HepG2 (cell line): ENCODE measurements around the gene LIFR. TPM values are rescaled to one million over a fixed set of nuclear protein-coding genes. Genes with fewer than 3 reads are reported as not detected.

Experiments
- ATAC-seq: fragments of 200-7000 bp; cut with Tn5 transposase; 3 replicates; pipeline ENCODE4 v1.9.1; 2020; ENCODE audit warnings: mild to moderate bottlenecking, moderate library complexity
- BruUV-seq: library from RNA; stranded (reverse); fragments of 400-500 nt; replicated peaks from 2 replicates; lab custom pipeline; 2021; lab: Mats Ljungman, UMichigan
- CTCF ChIA-PET: fragments of 300-600 bp; formaldehyde crosslinking; extraction: SDS; loops from one replicate; lab custom pipeline; 2021; ENCODE audit warnings: low total read pairs, inconsistent platforms, low intra/inter-chr PET ratio; lab: Yijun Ruan, JAX
- POLR2A ChIA-PET: fragments of 350-600 bp; sonication (Branson Sonifier 250); formaldehyde crosslinking; loops from one replicate; lab custom pipeline; 2020; ENCODE audit warnings: antibody characterized with exemption, inconsistent platforms; lab: Yijun Ruan, JAX
- DNase-seq: peaks from one replicate; pipeline ENCODE4 v3.0.0-alpha.2; 2015; ENCODE audit warnings: low spot score
- FAIRE-seq: peaks from 3 replicates; lab custom pipeline; 2011; peaks lifted over from hg19 to GRCh38; lab: Jason Lieb, UNC
- H2AFZ ChIP-seq: one replicate; pipeline ENCODE4 v1.6.1; 2011; ENCODE audit warnings: low read length, inconsistent platforms
- H3K27ac ChIP-seq: fragments of 300-600 bp; 3 replicates; pipeline ENCODE4 v1.8.0; 2011; ENCODE audit warnings: mixed run types, mild to moderate bottlenecking, mixed read lengths, low read length, inconsistent platforms; ENCODE audit not compliant: insufficient read depth; ENCODE audit errors: extremely low read length
- H3K27me3 ChIP-seq, 2 experiments: fragments of 200-600 bp in 1 of 2; 2 replicates in 1 of 2; 3 replicates in 1 of 2; pipeline versions ENCODE4 v1.6.0 to v1.8.0; 2011; ENCODE audit warnings: low read length in 2 of 2, mild to moderate bottlenecking in 2 of 2, moderate library complexity in 2 of 2, inconsistent platforms in 1 of 2; ENCODE audit not compliant: insufficient read depth in 2 of 2, control insufficient read depth in 1 of 2
- H3K36me3 ChIP-seq, 2 experiments: fragments of 200-600 bp in 1 of 2; replicated peaks in 1 of 2; 2 replicates in 1 of 2; 3 replicates in 1 of 2; pipeline versions ENCODE4 v1.5.1 to v1.8.0; 2011; ENCODE audit warnings: low read length in 2 of 2, inconsistent platforms in 1 of 2; ENCODE audit not compliant: insufficient read depth in 2 of 2, control insufficient read depth in 1 of 2
- H3K4me1 ChIP-seq: 2 replicates; pipeline ENCODE4 v1.5.1; 2012; ENCODE audit warnings: low read length, inconsistent platforms; ENCODE audit not compliant: insufficient read depth
- H3K4me2 ChIP-seq: 2 replicates; pipeline ENCODE4 v1.6.0; 2011; ENCODE audit warnings: low read depth, low read length, inconsistent platforms
- H3K4me3 ChIP-seq, 3 experiments: fragments of 200-600 bp in 1 of 3; sonication (generic), shearing (Covaris generic) in 1 of 3; replicated peaks in 1 of 3; 2 replicates each; pipeline ENCODE4 v1.5.1; 2011 to 2016; ENCODE audit warnings: low read length in 3 of 3, inconsistent platforms in 2 of 3, low read depth in 2 of 3, mild to moderate bottlenecking in 2 of 3, control low read depth in 1 of 3, mixed read lengths in 1 of 3; ENCODE audit not compliant: insufficient read depth in 1 of 3
- H3K79me2 ChIP-seq: one replicate; pipeline ENCODE4 v1.6.1; 2011; ENCODE audit warnings: low read length, inconsistent platforms; ENCODE audit not compliant: insufficient read depth
- H3K9ac ChIP-seq: 2 replicates; pipeline ENCODE4 v1.6.0; 2011; ENCODE audit warnings: mild to moderate bottlenecking, low read depth, low read length, inconsistent platforms; ENCODE audit not compliant: insufficient read depth
- H3K9me3 ChIP-seq: 2 replicates; pipeline ENCODE4 v1.5.1; 2012; ENCODE audit warnings: mild to moderate bottlenecking, low read length
- H4K20me1 ChIP-seq: 2 replicates; pipeline ENCODE4 v1.6.0; 2011; ENCODE audit warnings: inconsistent platforms, mild to moderate bottlenecking, low read length, moderate library complexity; ENCODE audit not compliant: insufficient read depth
- ARID5B ChIP-seq: IDR thresholded peaks from 2 replicates; pipeline ENCODE4 v1.4.0; 2020; ENCODE audit warnings: mild to moderate bottlenecking, missing genetic modification reagents
- BCLAF1 ChIP-seq: fragments of 450-650 bp; IDR thresholded peaks from 2 replicates; pipeline ENCODE4 v1.6.1; 2017; ENCODE audit warnings: mild to moderate bottlenecking
- IRF1 ChIP-seq: sonication (generic); formaldehyde crosslinking; IDR thresholded peaks from 2 replicates; pipeline ENCODE4 v1.4.0; 2020; ENCODE audit warnings: low read depth, mild to moderate bottlenecking, missing genetic modification reagents
- TEAD2 ChIP-seq: sonication (generic); formaldehyde crosslinking; IDR thresholded peaks from 2 replicates; pipeline ENCODE4 v1.9.0; 2021; ENCODE audit warnings: missing genetic modification reagents
- ZBTB20 ChIP-seq: sonication (generic); formaldehyde crosslinking; IDR thresholded peaks from 2 replicates; pipeline ENCODE4 v1.8.1; 2023; ENCODE audit warnings: missing genetic modification reagents, low read depth, mild to moderate bottlenecking, borderline replicate concordance
- ZBTB42 ChIP-seq: sonication (generic); formaldehyde crosslinking; IDR thresholded peaks from 2 replicates; pipeline ENCODE4 v1.5.0; 2020; ENCODE audit warnings: mild to moderate bottlenecking, missing genetic modification reagents
- ZBTB44 ChIP-seq: sonication (generic); formaldehyde crosslinking; IDR thresholded peaks from 2 replicates; pipeline ENCODE4 v1.4.0; 2020; ENCODE audit warnings: missing genetic modification reagents
- ZBTB7A ChIP-seq: sonication (generic); formaldehyde crosslinking; IDR thresholded peaks from 2 replicates; pipeline ENCODE4 v1.8.0; 2022; ENCODE audit warnings: mild to moderate bottlenecking, missing genetic modification reagents
- ZFP62 ChIP-seq: sonication (generic); formaldehyde crosslinking; IDR thresholded peaks from 2 replicates; pipeline ENCODE4 v1.4.0; 2020; ENCODE audit warnings: missing genetic modification reagents
- ZMAT3 ChIP-seq: sonication (generic); formaldehyde crosslinking; conservative IDR thresholded peaks from 2 replicates; pipeline ENCODE4 v1.7.0; 2021; ENCODE audit warnings: missing genetic modification reagents
- ZNF331 ChIP-seq: sonication (generic); formaldehyde crosslinking; IDR thresholded peaks from 2 replicates; pipeline ENCODE4 v1.4.0; 2020; ENCODE audit warnings: missing genetic modification reagents
- ZNF333 ChIP-seq: sonication (generic); formaldehyde crosslinking; IDR thresholded peaks from 2 replicates; pipeline ENCODE4 v1.4.0; 2020; ENCODE audit warnings: mild to moderate bottlenecking, missing genetic modification reagents, borderline replicate concordance
- ZNF468 ChIP-seq: sonication (generic); formaldehyde crosslinking; IDR thresholded peaks from 2 replicates; pipeline ENCODE4 v1.8.0; 2022; ENCODE audit warnings: mild to moderate bottlenecking, moderate library complexity, missing genetic modification reagents
- ZNF607 ChIP-seq: sonication (generic); formaldehyde crosslinking; IDR thresholded peaks from 2 replicates; pipeline ENCODE4 v1.5.1; 2020; ENCODE audit warnings: missing genetic modification reagents, mild to moderate bottlenecking, borderline replicate concordance
- ZNF672 ChIP-seq: sonication (generic); formaldehyde crosslinking; IDR thresholded peaks from 2 replicates; pipeline ENCODE4 v1.8.1; 2022; ENCODE audit warnings: missing genetic modification reagents
- ZNF7 ChIP-seq: IDR thresholded peaks from 2 replicates; pipeline ENCODE4 v1.6.1; 2016; ENCODE audit warnings: missing biosample characterization, missing genetic modification reagents
- ZNF747 ChIP-seq: sonication (generic); formaldehyde crosslinking; IDR thresholded peaks from 2 replicates; pipeline ENCODE4 v1.8.1; 2023; ENCODE audit warnings: missing genetic modification reagents, mild to moderate bottlenecking, borderline replicate concordance
- ZNF768 ChIP-seq: sonication (generic); formaldehyde crosslinking; IDR thresholded peaks from 2 replicates; pipeline ENCODE4 v1.4.0; 2020; ENCODE audit warnings: missing genetic modification reagents
- WGBS: methylation state at CpG from one replicate; pipeline ENCODE4 v1.1.6; 2017; ENCODE audit warnings: low lambda C conversion rate; 5-methylcytosine and 5-hydroxymethylcytosine counted together
- in situ Hi-C: cut with HindIII; loops from 2 replicates; pipeline ENCODE4 v1.10.0; 2017; ENCODE audit warnings: low pct_unique_long_range_greater_than_20kb; ENCODE audit not compliant: extremely low pct_ligation_motif_present
- intact Hi-C: fragments of 100-400 bp; cut with micrococcal nuclease; formaldehyde crosslinking; loops from one replicate; pipeline ENCODE4 v1.10.0; 2022; ENCODE audit not compliant: unreplicated experiment
- polyA plus RNA-seq, 8 experiments: library from polyadenylated mRNA; depleted of rRNA in 3 of 8; stranded (reverse) in 7 of 8; unstranded in 1 of 8; fragments of >200 nt; fragmentation: Illumina TruSeq in 4 of 8; extraction: Trizol in 4 of 8; gene quantifications; 2 replicates each; pipeline versions ENCODE4 v1.2.1 to v1.2.3, GENCODE V29; 2011 to 2016; ENCODE audit warnings: low read depth in 4 of 8, missing spikeins in 1 of 8, mixed read lengths in 1 of 8; ENCODE audit not compliant: insufficient read depth in 1 of 8
- total RNA-seq, 5 experiments: library from RNA; depleted of rRNA; stranded (reverse); fragments of >200 nt; fragmentation: Illumina TruSeq; extraction: Trizol; gene quantifications; 2 replicates each; pipeline ENCODE4 v1.2.3, GENCODE V29; 2016; ENCODE audit warnings: low read depth in 1 of 5

Gene LIFR
- total and polyA plus RNA-seq, 2 of the 13 experiments (the other 11 are each of a cell fraction or from before 2014, with no cell fraction given): 6.3 to 25.2 TPM

- 43% methylated on average over 3 of the region's 4 CpGs for WGBS
These were observed 19.0 kb upstream of the LIFR start for GRCh38 chr5:38575476-38575875.

More at GRCh38 chr5:38575476-38575875, 19.0 kb upstream of the LIFR start:
- Histone ChIP-seq H3K36me3 (no peaks in the 10 kb centered on the region), H3K9me3 (no peaks in the 10 kb centered on the region), H3K4me2 (no peak overlapping the region), H3K27me3 (no peaks in the 10 kb centered on the region), H2AFZ (no peak overlapping the region), H3K79me2 (no peaks in the 10 kb centered on the region), H3K4me1 (no peaks in the 10 kb centered on the region), H3K27ac (no peak overlapping the region), H3K4me3 (no peak overlapping the region), H3K9ac (no peak overlapping the region), H4K20me1 (no peaks in the 10 kb centered on the region)
- FAIRE-seq: no peak
- intact Hi-C loops (no loop called here), in situ Hi-C loops (no loop called here)
- ATAC-seq: no peak
- no TSS peak for BruUV-seq
- TF ChIP-seq ZNF768 (CRISPR knock-in tag) (no peak), ZNF333 (no peak), ZNF468 (CRISPR knock-in tag) (no peak), ZNF747 (CRISPR knock-in tag) (no peak), ZBTB44 (CRISPR knock-in tag) (no peak), ZNF672 (CRISPR knock-in tag) (no peak), ZNF331 (no peak), ZBTB42 (CRISPR knock-in tag) (no peak), TEAD2 (no peak), ZBTB7A (CRISPR knock-in tag) (no peak), ZFP62 (no peak), ZBTB20 (CRISPR knock-in tag) (no peak), IRF1 (CRISPR knock-in tag) (no peak), BCLAF1 (no peak), ZNF607 (CRISPR knock-in tag) (no peak), ZMAT3 (no peak), ZNF7 (CRISPR knock-in tag) (no peak), ARID5B (CRISPR knock-in tag) (no peak)
- ChIA-PET CTCF (no interaction called here), POLR2A (no interaction called here)
- DNase-seq: no peak
